IPS-11a (cell line): Measurements from ENCODE around the gene FNDC5.
A peak's percentile ranks its signal among the peaks of the same experiment; 100 is the strongest.
"Not testable (repeated sequence)": the region's sequence is repeated elsewhere in the genome, so short reads cannot be mapped to it uniquely, and the experiment has no call there.

Experiments
- H3K4me3 ChIP-seq: one replicate; pipeline ENCODE4 v1.5.1; 2013; ENCODE audit warnings: low read depth, low read length, control low read depth

The FNDC5 gene

DNA sequence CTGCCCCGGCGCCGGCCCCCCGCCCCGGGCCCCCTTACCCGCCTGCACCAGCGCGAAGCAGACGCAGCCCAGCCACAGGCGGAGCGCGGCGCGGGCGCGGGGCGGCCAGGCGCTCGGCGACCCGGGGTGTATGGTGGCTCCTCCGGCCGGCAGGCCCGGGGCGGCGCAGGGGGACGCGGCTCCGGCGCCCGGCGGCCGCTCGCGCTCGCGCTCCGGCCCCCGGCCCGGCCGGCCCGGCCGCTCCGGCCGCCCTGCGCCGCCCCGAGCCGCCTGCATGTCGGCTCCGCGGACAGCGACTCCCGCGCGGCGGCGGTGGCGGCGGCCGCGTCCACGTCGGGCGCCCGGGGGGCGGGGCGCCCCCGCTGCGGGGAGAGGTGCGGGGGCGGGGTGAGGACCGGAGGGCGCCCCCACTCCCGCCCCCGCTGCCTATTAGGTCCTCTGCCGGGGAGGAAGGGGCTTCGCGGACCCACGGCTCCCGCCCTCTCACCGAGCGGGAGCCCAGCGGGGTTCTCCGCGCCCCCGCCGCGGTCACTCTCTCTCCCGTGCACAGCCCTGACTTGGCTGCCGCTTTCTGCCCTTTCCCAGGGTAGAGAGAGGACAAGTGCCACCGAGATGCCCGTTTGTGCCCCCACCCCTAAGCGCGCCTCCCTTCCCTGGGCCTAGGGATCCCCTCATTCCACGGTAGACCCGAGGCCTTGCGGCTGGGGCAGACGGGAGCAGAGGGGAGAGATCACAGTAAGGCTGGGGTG lies at the start of gene FNDC5:
FNDC5 (minus strand) TSS at position 298 of the 749 bp plus-strand sequence.
- H3K4me3 ChIP-seq, result peak within 1 kb of the TSS; percentile 27

DNA sequence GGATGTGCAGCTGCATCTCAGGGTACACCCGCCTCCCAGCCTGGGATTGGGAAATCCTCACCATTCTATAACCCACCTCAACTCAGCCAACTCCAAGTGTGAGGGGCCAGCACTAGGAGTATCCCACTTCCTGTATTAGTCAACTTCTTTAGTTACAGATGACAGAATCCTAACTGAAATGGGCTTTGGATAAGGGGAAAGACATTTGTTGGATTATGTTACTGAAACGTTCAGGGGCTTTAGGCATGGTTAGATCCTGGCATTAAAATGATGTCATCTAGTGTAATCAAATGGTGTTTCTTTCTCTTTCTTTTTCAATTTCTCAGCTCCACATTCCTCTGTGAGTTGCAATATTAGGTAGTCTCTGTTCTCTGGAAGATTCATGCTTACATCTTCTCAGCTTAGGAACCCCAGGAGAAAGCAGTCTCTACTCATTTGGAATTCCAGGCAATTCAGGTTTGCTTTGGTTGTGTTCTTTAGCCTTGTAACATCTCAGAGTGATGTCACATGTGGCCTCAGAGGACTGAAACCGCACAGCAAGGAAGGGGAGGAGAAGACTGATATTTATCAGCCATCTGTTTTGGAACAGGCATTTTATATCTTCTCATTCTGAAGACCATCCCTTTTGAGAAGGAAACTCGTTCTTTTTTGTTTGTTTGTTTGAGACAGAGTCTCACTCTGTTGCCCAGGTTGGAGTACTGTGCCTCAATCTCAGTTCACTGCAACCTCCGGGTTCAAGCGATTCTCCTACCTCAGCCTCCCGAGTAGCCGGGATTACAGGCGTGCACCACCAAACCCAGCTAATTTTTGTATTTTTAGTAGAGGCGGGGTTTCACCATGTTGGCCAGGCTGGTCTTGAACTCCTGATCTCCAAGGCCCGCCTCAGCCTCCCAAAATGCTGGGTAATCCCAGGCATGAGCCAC lies 49.4 kb upstream of the FNDC5 start:
- H3K4me3 ChIP-seq, result no peak overlapping the region

DNA sequence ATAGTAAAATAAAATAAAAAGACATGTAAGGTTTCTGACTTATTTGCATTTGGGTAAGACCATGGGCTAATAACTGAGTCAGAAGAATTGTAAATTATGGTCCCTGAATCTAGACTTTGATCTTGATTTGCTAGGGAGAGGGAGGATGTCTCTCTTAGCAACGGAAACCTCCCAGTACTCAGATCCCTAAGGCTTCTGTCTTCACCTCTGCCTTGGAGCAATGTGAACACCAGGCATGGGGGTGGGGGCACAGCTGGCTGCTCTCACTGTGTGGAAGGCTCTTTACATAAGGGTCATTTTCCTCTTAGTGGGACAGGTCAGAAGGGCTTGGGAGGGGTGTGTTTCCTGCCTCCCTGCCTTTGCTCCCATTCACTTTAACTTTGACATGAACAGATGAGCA lies 47.5 kb upstream of the FNDC5 start:
- no peak overlapping the region for H3K4me3 ChIP-seq

DNA sequence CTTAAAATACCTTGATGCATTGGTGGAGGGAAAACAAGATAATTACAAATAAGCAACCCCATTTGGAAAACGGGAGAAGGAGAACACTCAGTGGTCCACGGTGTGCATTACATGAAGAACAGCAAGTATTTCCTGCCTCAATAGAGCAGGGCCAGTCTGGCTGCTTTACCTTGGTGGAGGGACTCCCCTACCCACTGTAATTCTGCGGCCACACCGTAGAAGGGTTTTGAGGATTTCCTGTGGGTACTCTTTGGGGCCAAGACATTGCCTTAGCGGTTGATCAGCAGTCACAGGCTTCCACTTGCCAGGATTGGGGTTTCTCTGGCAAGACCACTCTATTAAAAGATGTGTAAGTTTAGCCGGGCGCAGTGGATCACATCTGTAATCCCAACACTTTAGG lies 46.8 kb upstream of the FNDC5 start:
- no peak overlapping the region for H3K4me3 ChIP-seq

DNA sequence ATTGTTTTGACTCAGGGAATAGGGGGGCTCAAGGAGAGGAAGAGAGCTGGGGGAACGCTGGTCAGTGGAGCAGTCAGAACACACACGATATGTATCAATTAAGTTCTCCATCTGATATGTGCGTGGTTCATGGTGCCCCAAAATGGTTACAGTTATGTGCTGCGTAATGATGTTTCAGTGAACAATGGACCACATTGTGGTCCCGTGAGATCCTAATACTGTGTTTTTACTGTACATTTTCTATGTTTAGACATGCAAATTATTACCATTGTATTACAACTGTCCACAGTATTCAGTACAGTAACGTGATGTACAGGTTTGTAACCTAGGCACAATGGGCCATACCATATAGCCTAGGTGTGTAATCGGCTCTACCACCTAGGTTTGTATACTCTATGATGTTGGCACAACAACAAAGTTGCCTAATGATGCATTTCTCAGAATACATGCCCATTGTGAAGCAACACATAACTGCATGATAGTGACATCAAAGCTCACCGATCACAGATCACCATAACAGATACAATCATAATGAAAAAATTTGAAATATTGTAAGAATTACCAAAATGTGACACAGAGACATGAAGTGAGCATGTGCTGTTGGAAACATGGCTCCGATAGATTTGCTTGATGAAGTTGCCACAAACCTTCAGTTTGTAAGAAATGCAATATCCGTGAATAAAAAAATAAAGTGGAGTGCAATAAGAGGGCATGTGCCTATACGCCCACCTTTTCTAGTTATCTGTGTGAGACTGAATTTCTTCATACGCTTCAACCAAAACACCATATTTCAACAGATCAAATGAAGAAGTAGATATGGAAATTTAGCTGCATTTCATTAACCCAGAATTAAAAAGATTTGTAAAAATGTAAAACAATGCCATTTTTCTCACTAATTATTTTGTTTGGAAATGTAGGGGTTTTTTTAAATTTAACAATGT lies 45.3 kb upstream of the FNDC5 start:
- no peak overlapping the region for H3K4me3 ChIP-seq

DNA sequence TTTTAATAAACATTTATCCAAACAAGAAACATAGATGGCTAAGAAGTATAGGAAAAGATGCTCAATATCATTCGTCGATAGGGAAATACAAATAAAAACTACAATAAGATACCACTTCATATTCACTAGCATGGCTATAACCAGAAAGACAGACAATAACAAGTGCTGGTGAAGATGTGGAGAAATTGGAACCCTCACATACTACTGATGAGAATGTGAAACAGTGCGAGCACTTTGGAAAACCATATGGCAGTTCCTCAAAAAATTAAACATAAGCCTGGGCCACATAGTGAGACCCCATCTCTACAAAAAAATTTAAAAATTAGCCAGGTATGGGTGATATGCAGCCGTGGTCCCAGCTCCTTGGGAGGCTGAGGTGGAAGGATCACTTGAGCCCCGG lies 39.6 kb upstream of the FNDC5 start:
- H3K4me3 ChIP-seq, result no peak overlapping the region

DNA sequence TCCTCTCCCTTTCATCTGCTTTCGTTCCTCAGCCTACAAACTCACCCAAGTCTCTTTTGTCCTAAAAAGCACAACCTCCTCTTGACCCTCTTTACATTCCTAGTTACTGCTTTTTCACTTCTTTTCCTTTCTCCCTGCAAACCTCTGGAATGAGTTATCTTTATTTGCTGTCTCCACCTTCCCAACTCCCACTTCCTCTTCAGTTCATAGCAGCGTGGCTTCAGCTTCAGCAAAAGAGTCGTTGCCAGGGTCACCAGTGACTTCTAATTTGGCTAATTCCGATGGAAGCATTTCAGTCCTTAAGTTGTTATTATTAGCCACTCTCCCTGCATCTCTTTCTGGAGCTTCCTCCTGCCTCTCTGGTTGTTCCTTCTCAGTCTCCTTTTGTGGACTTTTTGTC lies 36.7 kb upstream of the FNDC5 start:
- no peak overlapping the region for H3K4me3 ChIP-seq

DNA sequence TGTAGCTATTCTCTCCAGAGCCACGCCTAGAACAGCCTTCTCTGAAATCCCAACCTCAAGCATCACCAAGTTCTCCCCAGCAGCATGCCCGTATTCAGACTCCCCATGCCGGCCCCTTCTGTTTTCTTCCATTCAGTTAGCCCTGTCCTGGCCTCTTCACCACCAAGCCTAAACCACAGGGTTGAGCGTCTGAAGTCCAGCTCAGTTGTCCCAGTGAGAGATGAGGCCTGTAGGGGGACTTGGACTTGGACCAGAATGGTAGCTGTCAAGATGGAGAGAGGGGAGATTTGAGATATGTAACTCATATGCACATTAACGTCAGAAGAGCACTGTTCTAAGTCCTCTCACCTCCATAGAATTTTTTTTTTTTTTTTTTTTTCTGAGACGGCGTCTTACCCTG lies 35.9 kb upstream of the FNDC5 start:
- H3K4me3 ChIP-seq, result no peak overlapping the region

DNA sequence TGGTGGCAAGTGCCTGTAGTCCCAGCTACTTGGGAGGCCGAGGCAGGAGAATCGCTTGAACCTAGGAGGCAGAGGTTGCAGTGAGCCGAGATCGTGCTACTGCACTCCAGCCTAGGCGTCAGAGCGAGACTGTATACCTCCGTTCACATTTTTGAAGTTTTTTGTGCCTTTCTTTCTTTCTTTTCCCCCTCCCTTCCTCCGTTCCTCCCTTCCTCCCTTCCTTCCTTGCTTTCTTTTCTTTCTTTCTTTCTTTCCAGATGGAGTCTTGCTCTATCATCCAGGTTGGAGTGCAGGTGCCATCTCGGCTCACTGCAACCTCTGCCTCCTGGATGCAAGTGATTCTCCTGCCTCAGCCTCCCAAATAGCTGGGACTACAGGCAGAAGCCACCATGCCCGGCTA lies 34.9 kb upstream of the FNDC5 start:
- not testable (repeated sequence) for H3K4me3 ChIP-seq

DNA sequence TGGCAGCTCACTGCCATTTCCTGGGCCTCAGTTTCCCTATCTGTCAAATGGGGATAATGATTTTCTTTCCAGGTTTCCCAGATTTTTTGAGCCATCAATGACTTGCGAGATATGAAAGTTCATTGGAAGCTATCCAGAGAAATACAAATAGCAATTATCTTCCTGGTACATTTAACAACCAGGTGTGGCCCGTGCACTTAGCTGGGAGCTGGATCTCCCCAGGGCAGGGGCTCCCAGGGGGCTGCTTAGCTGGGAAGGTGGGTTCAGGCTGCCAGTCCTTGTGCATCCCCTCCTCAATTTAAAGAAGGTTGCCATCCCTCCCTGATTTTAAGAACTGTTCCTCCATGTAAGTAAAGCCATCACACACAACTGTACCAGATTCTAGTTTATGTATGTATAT lies 34.1 kb upstream of the FNDC5 start:
- no peak overlapping the region for H3K4me3 ChIP-seq

DNA sequence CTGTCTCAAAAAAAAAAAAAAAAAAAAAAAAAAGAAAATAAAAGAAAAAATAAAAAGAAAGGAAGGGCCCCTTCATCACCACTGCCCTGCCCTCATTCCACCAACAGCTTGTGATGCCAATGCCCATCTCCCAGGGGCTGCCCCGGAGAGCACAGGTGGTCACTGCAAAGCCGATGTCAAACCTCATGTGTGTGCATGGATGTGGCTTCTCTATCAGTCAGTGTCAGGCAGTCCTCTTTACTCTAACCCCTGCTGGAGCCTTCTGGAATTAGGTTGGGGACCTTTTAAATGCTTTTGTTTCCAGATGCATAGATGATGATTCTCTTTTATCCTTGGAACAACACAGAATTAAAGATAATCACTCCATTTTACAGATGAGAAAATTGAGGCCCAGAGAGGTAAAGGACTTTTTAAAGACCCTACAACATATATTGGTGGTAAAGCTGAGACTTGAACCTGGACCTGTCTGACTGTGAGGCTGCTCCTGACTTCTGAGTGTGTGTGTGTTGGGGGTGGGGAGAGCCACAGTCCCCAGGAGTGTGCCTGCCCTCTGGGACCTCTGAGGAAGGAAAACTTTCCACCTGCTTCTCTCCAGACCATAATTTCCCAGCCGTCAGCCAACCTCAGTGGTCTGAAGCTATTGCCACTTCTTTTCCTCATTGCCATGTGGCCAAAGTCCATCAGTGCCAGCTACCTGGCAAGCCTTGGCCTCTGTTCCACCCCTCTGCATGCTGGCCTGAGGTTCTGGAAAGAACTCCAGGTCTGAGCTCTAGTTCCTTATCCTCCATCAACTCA lies 33.5 kb upstream of the FNDC5 start:
- H3K4me3 ChIP-seq, result no peak overlapping the region

DNA sequence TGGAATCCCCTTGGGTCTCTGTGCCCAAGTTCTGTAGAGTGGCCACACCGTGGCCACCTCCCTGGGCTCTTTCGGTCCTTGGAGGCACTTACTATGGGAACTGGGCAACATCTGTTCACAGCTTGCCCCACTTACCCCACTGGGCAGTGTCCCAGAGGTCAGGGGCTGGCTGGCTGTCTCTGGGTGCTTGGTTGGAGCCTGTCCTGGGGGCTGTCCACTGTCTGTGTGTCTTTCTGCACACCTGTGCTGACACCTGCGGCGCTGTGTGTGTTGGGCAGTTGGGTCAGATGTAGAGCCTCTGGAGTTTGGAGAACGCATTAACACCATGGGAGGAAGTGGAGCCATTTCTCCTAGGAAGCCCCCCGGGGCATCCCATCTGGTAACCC lies 31.8 kb upstream of the FNDC5 start:
- H3K4me3 ChIP-seq, result no peak overlapping the region

DNA sequence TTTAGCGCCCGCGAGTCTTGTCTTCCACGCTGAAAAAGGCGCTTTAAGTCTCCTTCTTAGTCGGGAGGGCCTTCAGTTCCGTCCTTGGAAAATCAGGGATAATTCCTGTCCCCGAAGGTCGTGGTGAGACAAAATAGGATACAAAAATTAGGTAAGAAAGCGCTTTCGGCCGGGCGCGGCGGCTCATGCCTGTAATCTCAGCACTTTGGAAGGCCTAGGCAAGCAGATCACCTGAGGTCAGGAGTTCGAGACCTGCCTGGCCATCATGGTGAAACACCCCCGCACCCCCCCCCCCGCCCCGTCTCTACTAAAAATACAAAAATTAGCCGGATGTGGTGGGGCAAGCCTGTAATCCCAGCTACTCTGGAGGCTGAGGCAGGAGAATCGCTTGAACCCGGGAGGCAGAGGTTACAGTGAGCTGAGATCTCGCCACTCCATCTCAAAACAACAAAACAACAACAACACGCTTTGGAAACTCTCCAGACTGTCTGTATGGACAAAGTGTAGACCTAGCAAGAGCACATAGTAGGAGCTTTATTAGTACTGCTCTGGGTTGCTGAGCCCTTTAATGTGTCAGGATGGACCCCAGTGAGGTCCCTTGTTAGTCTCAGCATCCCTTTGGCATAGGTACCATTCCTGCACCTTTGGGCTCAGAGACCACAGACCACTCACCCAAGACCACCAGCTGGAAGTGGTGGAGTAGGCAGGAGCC lies 31.3 kb upstream of the FNDC5 start:
- peak overlapping the region; percentile 31 for H3K4me3 ChIP-seq

DNA sequence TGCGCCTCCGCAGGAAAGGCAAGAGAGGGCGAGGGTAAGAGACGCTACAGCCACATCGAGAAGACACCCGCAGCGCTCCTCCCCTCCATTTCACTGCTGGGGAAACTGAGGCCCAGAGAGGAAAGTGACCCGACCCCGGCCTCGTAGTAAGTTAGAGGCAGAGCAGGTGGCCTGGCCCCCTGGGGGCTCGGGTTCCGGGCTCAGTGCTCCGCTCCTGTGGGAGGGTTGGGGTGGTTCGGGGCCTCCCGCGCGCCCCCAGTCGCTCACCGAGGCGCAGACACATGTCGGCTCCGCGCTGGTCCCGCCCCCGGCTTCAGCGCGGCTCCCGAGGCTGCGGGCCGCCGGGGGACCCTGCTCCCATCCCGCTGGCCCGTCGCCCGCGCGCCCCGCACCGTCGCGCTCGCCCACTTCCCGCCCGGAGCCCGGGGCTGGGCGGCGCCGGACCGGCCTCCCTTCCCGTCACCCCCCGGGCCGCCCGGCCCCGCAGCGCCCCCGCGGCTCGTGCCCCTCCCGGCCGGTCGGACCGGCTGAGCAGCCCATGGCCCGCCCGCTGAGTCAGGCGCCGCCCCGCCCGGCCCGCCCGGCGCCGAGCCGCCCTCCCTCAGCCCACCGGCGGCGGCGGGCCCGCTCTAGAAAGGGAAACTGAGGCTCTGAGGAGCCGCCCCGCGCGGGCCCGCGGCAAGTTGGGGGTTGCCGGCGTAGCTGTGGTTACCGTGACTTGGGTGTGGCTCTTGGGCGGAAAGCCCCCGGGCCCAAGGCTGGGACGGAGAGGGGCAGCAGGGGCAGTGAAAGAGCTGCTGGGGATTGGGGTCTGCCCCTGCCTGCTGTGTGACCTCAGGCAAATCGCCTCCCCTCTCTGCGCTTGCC lies 30.5 kb upstream of the FNDC5 start, which contains the start of gene TMEM54:
TMEM54 (minus strand) TSS at position 434 of the 867 bp plus-strand sequence; CDS start at position 283, 151 bp downstream.
- peak within 1 kb of the TSS; percentile 39 for H3K4me3 ChIP-seq

DNA sequence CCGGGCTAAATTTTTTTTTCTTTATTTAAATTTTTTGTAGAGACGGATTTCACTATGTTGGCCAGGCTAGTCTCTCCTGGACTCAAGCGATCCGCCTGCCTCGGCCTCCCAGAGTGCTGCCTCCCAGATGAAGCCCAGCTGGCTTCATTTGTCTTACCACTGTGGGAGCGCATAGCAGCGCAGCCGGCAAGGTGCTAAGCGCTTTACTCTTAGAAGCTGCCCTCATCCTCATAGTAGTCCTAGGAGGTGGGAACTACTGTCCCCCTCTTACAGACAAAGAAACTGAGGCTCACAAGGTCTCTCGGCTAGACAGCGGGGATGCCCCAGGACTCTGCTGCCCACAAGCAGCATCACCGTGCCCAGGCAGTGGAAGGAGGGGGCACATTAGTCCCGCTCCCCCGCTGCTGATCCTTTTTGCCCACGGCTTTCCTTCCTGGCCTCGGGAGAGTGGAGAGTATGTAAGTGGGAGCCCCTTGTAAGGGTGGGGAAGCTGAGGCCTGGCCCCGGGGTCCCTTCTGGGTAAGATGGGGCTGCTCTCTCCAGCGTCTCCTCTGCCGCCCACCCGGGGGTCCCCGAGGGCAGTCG lies 29.8 kb upstream of the FNDC5 start:
- H3K4me3 ChIP-seq, result peak overlapping the region; percentile 39

DNA sequence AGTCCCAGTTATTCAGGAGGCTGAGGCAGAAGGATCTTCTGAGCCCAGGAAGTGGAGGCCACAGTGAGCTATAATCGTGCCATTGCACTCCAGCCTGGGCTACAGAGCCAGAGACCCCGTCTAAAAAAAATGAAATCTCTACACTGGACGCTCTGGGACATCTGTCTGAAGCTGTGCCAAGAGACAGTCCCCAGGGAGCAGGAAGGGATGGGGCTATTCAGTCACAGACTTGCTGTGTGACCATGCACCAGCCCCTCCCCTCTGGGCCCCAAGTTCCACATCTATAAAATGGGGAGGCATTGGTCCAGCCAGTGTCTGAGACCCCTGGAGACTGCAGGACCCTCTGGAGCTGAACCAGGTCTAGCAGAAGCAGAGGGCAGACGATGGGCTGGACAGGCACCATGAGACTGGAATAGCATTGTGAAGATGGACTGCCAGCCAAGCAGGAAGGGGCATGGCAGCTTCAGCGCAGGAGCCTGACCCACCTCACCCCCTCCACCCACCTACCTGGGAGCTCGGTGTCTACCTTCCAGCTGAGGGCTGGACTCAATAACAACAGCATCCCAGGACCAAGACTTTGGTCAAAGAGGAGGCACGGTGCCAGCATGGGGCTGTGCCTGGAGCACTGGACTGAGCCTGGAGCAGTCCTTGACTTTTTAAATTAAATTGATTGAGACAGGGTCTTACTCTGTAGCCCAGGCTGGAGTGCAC lies 29.0 kb upstream of the FNDC5 start:
- no peak overlapping the region for H3K4me3 ChIP-seq

DNA sequence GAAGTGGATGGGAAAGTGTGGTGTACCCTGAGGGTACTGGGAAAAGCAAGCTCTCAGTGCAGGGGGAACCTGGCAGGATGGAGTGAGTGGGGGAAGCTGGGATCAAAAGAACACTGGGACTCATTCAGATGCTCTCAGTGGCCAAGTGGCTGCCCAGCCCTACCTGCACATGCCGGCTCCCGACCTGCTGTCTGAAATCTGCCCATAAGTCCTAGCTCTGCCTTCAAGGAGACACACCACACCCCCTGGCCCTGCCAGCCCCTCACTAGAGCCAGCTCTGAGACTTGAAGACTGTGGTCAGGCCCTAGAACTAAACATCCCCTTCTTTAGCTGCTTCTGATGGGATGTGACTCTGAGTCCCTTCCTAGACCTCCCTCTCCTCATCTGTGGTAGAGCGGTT lies 28.2 kb upstream of the FNDC5 start:
- H3K4me3 ChIP-seq, result no peak overlapping the region

DNA sequence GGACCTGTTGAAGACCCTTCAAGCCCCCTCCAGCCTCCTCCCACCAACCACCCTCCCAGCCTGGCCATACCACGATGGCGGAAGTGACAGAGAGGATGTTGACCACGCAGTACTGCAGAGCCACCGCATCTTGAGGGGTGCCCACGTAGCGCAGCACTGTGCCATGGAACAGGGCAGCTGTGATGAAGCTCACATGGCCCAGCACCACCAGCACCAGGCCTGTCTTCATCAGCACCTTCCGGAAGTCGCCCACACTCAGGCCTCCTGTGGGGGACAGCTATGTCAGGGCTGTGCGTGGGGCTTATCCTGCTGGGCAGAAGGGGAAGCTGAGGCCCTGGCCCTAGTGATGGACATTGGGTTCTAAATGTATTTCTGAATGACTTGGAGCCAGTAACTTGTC lies 27.3 kb upstream of the FNDC5 start:
- no peak overlapping the region for H3K4me3 ChIP-seq
